ENCODE results near the gene NUP210. TPM values are rescaled to one million over a fixed set of nuclear protein-coding genes. Genes with fewer than 3 reads are reported as not detected.

Gene NUP210
- total and polyA plus RNA-seq, 2 experiments from 2014 or later: 6.7 to 8.4 TPM

DNA sequence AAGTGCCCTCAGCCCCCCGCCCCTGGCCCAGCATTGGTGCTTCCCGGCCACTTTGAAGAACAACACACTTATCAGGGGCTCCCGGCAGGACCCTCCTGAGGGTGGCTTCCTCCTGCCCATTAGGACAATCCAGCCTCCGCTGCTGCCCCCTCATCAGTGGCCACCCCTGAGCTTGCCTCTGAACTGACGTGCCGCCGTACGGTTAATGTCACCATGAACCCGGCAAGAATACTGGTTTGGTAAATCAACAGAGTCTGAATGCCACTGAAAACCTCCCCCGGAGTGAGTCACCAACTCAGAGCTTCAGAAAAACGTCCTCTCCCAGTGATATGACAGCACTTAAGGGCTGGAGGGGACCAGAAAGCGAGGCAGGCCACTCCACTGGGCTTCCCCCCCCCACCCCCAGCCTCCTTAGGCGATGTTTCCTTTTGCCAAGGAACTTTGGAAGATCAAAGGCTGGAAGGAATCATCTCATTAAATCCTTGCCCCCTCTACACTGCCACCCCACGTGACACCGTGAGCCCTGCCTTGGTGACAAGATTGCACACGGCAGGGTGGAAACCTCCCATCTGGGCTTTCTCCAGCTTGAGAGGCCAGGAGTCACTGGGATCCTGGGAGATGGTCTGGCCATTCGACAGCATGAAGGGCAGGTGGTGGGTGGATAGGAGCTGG, 142.1 kb downstream of the NUP210 start:
- H4K20me1 ChIP-seq (ENCODE audit: insufficient read depth, poor library complexity, severe bottlenecking): no peaks in the 10 kb centered on the region
- H3K79me2 ChIP-seq: no peaks in the 10 kb centered on the region
- TF ChIP-seq EZH2 (IDR thresholded peaks at IDR 0.05; ENCODE audit: borderline replicate concordance): no peak
- TF ChIP-seq, protein P1, sequence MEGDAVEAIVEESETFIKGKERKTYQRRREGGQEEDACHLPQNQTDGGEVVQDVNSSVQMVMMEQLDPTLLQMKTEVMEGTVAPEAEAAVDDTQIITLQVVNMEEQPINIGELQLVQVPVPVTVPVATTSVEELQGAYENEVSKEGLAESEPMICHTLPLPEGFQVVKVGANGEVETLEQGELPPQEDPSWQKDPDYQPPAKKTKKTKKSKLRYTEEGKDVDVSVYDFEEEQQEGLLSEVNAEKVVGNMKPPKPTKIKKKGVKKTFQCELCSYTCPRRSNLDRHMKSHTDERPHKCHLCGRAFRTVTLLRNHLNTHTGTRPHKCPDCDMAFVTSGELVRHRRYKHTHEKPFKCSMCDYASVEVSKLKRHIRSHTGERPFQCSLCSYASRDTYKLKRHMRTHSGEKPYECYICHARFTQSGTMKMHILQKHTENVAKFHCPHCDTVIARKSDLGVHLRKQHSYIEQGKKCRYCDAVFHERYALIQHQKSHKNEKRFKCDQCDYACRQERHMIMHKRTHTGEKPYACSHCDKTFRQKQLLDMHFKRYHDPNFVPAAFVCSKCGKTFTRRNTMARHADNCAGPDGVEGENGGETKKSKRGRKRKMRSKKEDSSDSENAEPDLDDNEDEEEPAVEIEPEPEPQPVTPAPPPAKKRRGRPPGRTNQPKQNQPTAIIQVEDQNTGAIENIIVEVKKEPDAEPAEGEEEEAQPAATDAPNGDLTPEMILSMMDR (IDR thresholded peaks at IDR 0.05; ENCODE audit: poor library complexity): no peak
- no peak for TF ChIP-seq EZH2phosphoT487 (IDR thresholded peaks at IDR 0.05; ENCODE audit: low read depth, severe bottlenecking, unreplicated experiment)
- H3K36me3 ChIP-seq (replicated peaks; ENCODE audit: insufficient read depth, low read depth): no peaks in the 10 kb centered on the region
- 61% methylated on average over 17 of the region's 17 CpGs for WGBS (ENCODE audit: low lambda C conversion rate, missing lambda C conversion rate)
- H3K4me3 ChIP-seq: no peak overlapping the region
- no peak overlapping the region for H3K4me2 ChIP-seq
- H3K4me1 ChIP-seq (ENCODE audit: insufficient read depth): no peaks in the 10 kb centered on the region
- H3K9me2 ChIP-seq (replicated peaks; ENCODE audit: insufficient read depth): no peaks in the 10 kb centered on the region
- H3K27me3 ChIP-seq: peaks cover 26% of the 10 kb centered on the region
- no peak for DNase-seq (ENCODE audit: low spot score)
- no peak overlapping the region for H3K27ac ChIP-seq
- H3K9me3 ChIP-seq (ENCODE audit: low read depth): no peaks in the 10 kb centered on the region
- no peak overlapping the region for H2AFZ ChIP-seq

DNA sequence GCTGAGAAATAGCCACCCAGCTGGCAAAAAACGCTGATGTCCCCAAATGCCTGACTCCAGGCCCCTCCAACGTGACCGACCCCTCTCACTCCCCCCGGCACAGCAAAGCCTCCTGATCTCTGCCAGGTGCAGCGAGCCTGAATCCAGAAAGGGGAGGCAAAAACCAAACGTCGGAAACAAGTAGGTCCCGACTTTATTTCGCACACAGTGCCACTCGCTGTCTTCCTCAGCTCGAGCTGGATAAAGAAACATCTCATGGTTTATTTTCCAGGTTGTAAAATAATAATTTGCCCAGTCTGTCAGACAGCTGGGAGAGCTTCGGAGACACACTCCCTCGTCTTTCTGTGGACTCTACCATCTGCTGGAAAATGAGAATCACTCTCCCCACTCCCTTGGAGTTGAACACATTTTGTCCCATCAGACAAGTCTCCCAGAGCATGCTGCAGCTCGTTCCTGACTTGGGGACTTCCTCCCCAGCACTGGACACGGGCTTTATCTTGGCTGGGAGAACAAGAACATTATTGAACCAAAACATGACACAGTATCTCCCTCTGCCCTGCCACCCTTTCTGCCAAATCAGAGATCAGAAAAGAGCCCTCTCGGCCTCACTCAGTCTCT, 142.8 kb downstream of the NUP210 start:
- H3K27me3 ChIP-seq: peaks cover 25% of the 10 kb centered on the region
- DNase-seq (ENCODE audit: low spot score): no peak
- no peak overlapping the region for H3K4me3 ChIP-seq
- H3K9me2 ChIP-seq (replicated peaks; ENCODE audit: insufficient read depth): no peaks in the 10 kb centered on the region
- WGBS (ENCODE audit: low lambda C conversion rate, missing lambda C conversion rate): 71% methylated on average over 16 of the region's 16 CpGs
- H3K4me2 ChIP-seq: no peak overlapping the region
- no peaks in the 10 kb centered on the region for H3K36me3 ChIP-seq (replicated peaks; ENCODE audit: insufficient read depth, low read depth)
- TF ChIP-seq EZH2phosphoT487 (IDR thresholded peaks at IDR 0.05; ENCODE audit: low read depth, severe bottlenecking, unreplicated experiment): no peak
- no peak for TF ChIP-seq EZH2 (IDR thresholded peaks at IDR 0.05; ENCODE audit: borderline replicate concordance)
- TF ChIP-seq, protein P1 (IDR thresholded peaks at IDR 0.05; ENCODE audit: poor library complexity): no peak
- no peaks in the 10 kb centered on the region for H3K79me2 ChIP-seq
- H2AFZ ChIP-seq: no peak overlapping the region
- H3K27ac ChIP-seq: no peak overlapping the region
- H3K4me1 ChIP-seq (ENCODE audit: insufficient read depth): no peaks in the 10 kb centered on the region
- no peaks in the 10 kb centered on the region for H3K9me3 ChIP-seq (ENCODE audit: low read depth)
- H4K20me1 ChIP-seq (ENCODE audit: insufficient read depth, poor library complexity, severe bottlenecking): no peaks in the 10 kb centered on the region

DNA sequence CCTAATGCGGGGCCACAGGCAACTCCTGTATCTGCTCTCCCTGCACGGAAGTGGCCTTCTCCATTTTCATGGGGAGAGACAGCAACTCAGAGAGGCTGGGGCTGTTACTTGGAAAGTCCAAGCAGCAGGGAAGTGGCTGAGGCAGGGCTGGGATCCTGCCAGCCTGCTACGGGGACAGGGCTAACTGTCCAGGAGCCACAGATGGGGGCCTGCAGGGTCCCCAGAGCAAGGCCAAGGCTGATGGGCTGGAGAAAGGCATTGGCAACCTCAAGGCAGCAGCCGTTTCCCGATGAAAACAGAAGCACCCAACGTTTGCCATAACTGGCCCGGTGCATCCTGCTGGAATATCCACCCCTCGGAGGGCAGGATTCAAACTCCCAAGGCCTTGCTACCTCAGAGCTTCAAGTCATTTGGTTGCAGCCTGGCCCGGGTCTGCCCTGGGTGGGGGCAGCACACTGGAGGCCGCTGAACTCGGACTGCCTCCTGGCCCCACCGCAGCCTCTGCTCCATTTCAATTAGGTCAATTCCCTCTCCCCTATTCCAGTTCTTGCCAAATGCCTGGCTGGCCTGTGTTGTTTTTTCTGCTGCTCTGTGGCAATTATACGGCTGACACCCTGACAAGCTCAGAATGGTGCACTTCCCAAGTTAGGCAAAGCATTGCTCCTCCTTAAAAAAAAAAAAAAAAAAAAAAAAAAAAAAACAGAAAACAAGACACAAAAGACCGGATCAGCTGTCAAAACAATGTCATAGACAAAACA, 143.5 kb downstream of the NUP210 start:
- no peak overlapping the region for H3K4me2 ChIP-seq
- no peaks in the 10 kb centered on the region for H4K20me1 ChIP-seq (ENCODE audit: insufficient read depth, poor library complexity, severe bottlenecking)
- no peak for DNase-seq (ENCODE audit: low spot score)
- H3K27me3 ChIP-seq: peaks cover 18% of the 10 kb centered on the region
- H3K79me2 ChIP-seq: no peaks in the 10 kb centered on the region
- no peaks in the 10 kb centered on the region for H3K4me1 ChIP-seq (ENCODE audit: insufficient read depth)
- 85% methylated on average over 14 of the region's 14 CpGs for WGBS (ENCODE audit: low lambda C conversion rate, missing lambda C conversion rate)
- H3K36me3 ChIP-seq (replicated peaks; ENCODE audit: insufficient read depth, low read depth): no peaks in the 10 kb centered on the region
- no peak overlapping the region for H3K27ac ChIP-seq
- H3K4me3 ChIP-seq: no peak overlapping the region
- H3K9me2 ChIP-seq (replicated peaks; ENCODE audit: insufficient read depth): no peaks in the 10 kb centered on the region
- TF ChIP-seq EZH2phosphoT487 (IDR thresholded peaks at IDR 0.05; ENCODE audit: low read depth, severe bottlenecking, unreplicated experiment) (no peak), EZH2 (IDR thresholded peaks at IDR 0.05; ENCODE audit: borderline replicate concordance) (no peak)
- TF ChIP-seq, protein P1 (IDR thresholded peaks at IDR 0.05; ENCODE audit: poor library complexity): no peak
- no peak overlapping the region for H2AFZ ChIP-seq
- H3K9me3 ChIP-seq (ENCODE audit: low read depth): no peaks in the 10 kb centered on the region
